PC-3 (cell line): ENCODE measurements around the gene LRCOL1. TPM values are rescaled to one million over a fixed set of nuclear protein-coding genes. Genes with fewer than 3 reads are reported as not detected.
A peak's percentile ranks its signal among the peaks of the same experiment; 100 is the strongest.

Experiments
- ATAC-seq: fragments of 200-7000 bp; cut with Tn5 transposase; 2 replicates; pipeline ENCODE4 v1.9.1; 2020; ENCODE audit warnings: mild to moderate bottlenecking, moderate library complexity
- BruUV-seq: library from RNA; stranded (reverse); fragments of 400-500 nt; replicated peaks from 2 replicates; lab custom pipeline; 2021; lab: Mats Ljungman, UMichigan
- CTCF ChIA-PET: fragments of 300-600 bp; sonication (Branson Sonifier 250); formaldehyde crosslinking; loops from one replicate; lab custom pipeline; 2022; ENCODE audit warnings: antibody characterized with exemption; lab: Charles Lee
- POLR2A ChIA-PET: fragments of 300-600 bp; sonication (Branson Sonifier 250); formaldehyde crosslinking; loops from one replicate; lab custom pipeline; 2022; ENCODE audit warnings: antibody characterized with exemption; ENCODE audit not compliant: unreplicated experiment; lab: Charles Lee
- DNase-seq: peaks from one replicate; pipeline ENCODE4 v3.0.0-alpha.2; 2015
- H2AFZ ChIP-seq: fragments of 300-600 bp; sonication (generic); 2 replicates; pipeline ENCODE4 v1.6.0; 2016; ENCODE audit warnings: antibody characterized with exemption, low read length
- H3F3A ChIP-seq: fragments of 300-600 bp; sonication (generic); one replicate; pipeline ENCODE4 v1.6.0; 2017; ENCODE audit warnings: antibody characterized with exemption, low read length, control low read depth, mild to moderate bottlenecking; ENCODE audit not compliant: unreplicated experiment
- H3K27ac ChIP-seq: fragments of 300-600 bp; sonication (generic); 2 replicates; pipeline ENCODE4 v1.5.1; 2016; ENCODE audit warnings: mild to moderate bottlenecking, low read length
- H3K27me3 ChIP-seq: fragments of 300-600 bp; sonication (generic); 2 replicates; pipeline ENCODE4 v1.6.1; 2016; ENCODE audit warnings: low read length, mixed read lengths
- H3K36me3 ChIP-seq: fragments of 300-600 bp; sonication (generic); 2 replicates; pipeline ENCODE4 v1.6.1; 2016; ENCODE audit warnings: low read depth, mixed run types, low read length, mixed read lengths
- H3K4me1 ChIP-seq: fragments of 300-600 bp; sonication (generic); 2 replicates; pipeline ENCODE4 v1.5.1; 2016; ENCODE audit warnings: low read length; ENCODE audit not compliant: insufficient read depth
- H3K4me2 ChIP-seq: fragments of 300-600 bp; sonication (generic); 2 replicates; pipeline ENCODE4 v1.6.0; 2016; ENCODE audit warnings: low read length
- H3K4me3 ChIP-seq: fragments of 300-600 bp; sonication (generic); 2 replicates; pipeline ENCODE4 v1.5.1; 2016; ENCODE audit warnings: mild to moderate bottlenecking, low read length, mixed read lengths
- H3K79me2 ChIP-seq: fragments of 300-600 bp; sonication (generic); 2 replicates; pipeline ENCODE4 v1.6.1; 2017; ENCODE audit warnings: low read length, mixed read lengths
- H3K9ac ChIP-seq: fragments of 300-600 bp; sonication (generic); 2 replicates; pipeline ENCODE4 v1.6.0; 2016; ENCODE audit warnings: mild to moderate bottlenecking, low read length
- H3K9me2 ChIP-seq: fragments of 300-600 bp; sonication (generic); replicated peaks from 2 replicates; pipeline ENCODE4 v1.6.1; 2016; ENCODE audit warnings: mixed run types, low read length, mixed read lengths
- H3K9me3 ChIP-seq: fragments of 300-600 bp; sonication (generic); 2 replicates; pipeline ENCODE4 v1.6.1; 2016; ENCODE audit warnings: low read length, mixed read lengths
- H4K20me1 ChIP-seq: fragments of 300-600 bp; sonication (generic); 2 replicates; pipeline ENCODE4 v1.6.1; 2016; ENCODE audit warnings: low read length, mixed read lengths
- CTCF ChIP-seq: fragments of 300-600 bp; sonication (generic); conservative IDR thresholded peaks from 2 replicates; pipeline ENCODE4 v1.5.1; 2017; ENCODE audit warnings: antibody characterized with exemption, low read depth, mild to moderate bottlenecking, low read length
- EZH2 ChIP-seq: fragments of 300-600 bp; sonication (generic); IDR thresholded peaks from one replicate; pipeline ENCODE4 v1.6.1; 2017; ENCODE audit warnings: antibody characterized with exemption, mild to moderate bottlenecking, low read length; ENCODE audit not compliant: unreplicated experiment
- EZH2phosphoT487 ChIP-seq: fragments of 300-600 bp; sonication (generic); IDR thresholded peaks from 2 replicates; pipeline ENCODE4 v1.6.1; 2018; ENCODE audit warnings: mild to moderate bottlenecking, antibody characterized with exemption, low read length, borderline replicate concordance
- intact Hi-C: fragments of 100-400 bp; cut with micrococcal nuclease; formaldehyde crosslinking; loops from 2 replicates; pipeline ENCODE4 v1.9.0; 2023
- total RNA-seq: library from RNA; depleted of rRNA; stranded (reverse); fragments of >200 nt; gene quantifications from 2 replicates; pipeline ENCODE4 v1.2.3, GENCODE V29; 2014

Gene LRCOL1
- total RNA-seq, 1 experiment from 2014 or later, result not detected

GRCh38 chr12:132562489-132563021 is 47.8 kb downstream of the LRCOL1 start:
- H2AFZ ChIP-seq, result no peak overlapping the region
- H3F3A ChIP-seq, result no peaks in the 10 kb centered on the region
- H3K9me3 ChIP-seq, result no peaks in the 10 kb centered on the region
- H3K4me1 ChIP-seq, result 0 out of 2 replicates have a peak, but pooled peaks cover 4% of the 10 kb centered on the region
- H3K4me2 ChIP-seq, result no peak overlapping the region
- no peak overlapping the region for H3K9ac ChIP-seq
- H3K27me3 ChIP-seq, result no peaks in the 10 kb centered on the region
- POLR2A ChIA-PET, result no interaction called here
- ATAC-seq (no peak), DNase-seq (no peak)
- peaks cover 14% of the 10 kb centered on the region; the same call in 1 of the 2 replicates for H3K36me3 ChIP-seq
- no peak overlapping the region for H3K4me3 ChIP-seq
- H3K9me2 ChIP-seq, result no peaks in the 10 kb centered on the region
- H4K20me1 ChIP-seq, result peaks cover 41% of the 10 kb centered on the region
- intact Hi-C loops, result no loop called here
- H3K27ac ChIP-seq, result no peak overlapping the region
- TF ChIP-seq CTCF (no peak), EZH2phosphoT487 (no peak), EZH2 (no peak)
- no TSS peak for BruUV-seq
- CTCF ChIA-PET, result no interaction called here
- H3K79me2 ChIP-seq, result peaks cover 69% of the 10 kb centered on the region

- DNase-seq, result peak; percentile 46
- H3K9ac ChIP-seq, result no peak overlapping the region
Measured at GRCh38 chr12:132561427-132562156, 48.8 kb downstream of the LRCOL1 start.

More at GRCh38 chr12:132561427-132562156, 48.8 kb downstream of the LRCOL1 start:
- Histone ChIP-seq H3K4me3 (peak overlapping the region; percentile 96), H3K27me3 (no peaks in the 10 kb centered on the region), H3K9me2 (no peaks in the 10 kb centered on the region), H2AFZ (no peak overlapping the region), H3K79me2 (peaks cover 61% of the 10 kb centered on the region), H3K27ac (no peak overlapping the region), H3K36me3 (peaks cover 14% of the 10 kb centered on the region; the same call in 1 of the 2 replicates), H4K20me1 (peaks cover 37% of the 10 kb centered on the region), H3K9me3 (no peaks in the 10 kb centered on the region), H3K4me2 (peak overlapping the region; percentile 100), H3K4me1 (0 out of 2 replicates have a peak, but pooled peaks cover 4% of the 10 kb centered on the region), H3F3A (no peaks in the 10 kb centered on the region)
- no TSS peak for BruUV-seq
- CTCF ChIA-PET, result interaction anchor here (0.6 to 1.4 kb wide), 2 partner anchors 147 to 372 kb away, joined by 3 to 4 read pairs; no protein-coding TSS in a partner anchor
- TF ChIP-seq CTCF (peak; percentile 48), EZH2 (no peak)
- ATAC-seq, result peak; percentile 18; the same call in 1 of the 2 replicates
- POLR2A ChIA-PET, result no interaction called here
- intact Hi-C loops, result loop anchor here (1.0 to 2.0 kb wide), 3 partner anchors 37 to 146 kb away; no protein-coding TSS in a partner anchor
